ENCODE data around the gene FLT4.
"Not testable (repeated sequence)": the region's sequence is repeated elsewhere in the genome, so short reads cannot be mapped to it uniquely, and the experiment has no call there.

Gene FLT4

DNA sequence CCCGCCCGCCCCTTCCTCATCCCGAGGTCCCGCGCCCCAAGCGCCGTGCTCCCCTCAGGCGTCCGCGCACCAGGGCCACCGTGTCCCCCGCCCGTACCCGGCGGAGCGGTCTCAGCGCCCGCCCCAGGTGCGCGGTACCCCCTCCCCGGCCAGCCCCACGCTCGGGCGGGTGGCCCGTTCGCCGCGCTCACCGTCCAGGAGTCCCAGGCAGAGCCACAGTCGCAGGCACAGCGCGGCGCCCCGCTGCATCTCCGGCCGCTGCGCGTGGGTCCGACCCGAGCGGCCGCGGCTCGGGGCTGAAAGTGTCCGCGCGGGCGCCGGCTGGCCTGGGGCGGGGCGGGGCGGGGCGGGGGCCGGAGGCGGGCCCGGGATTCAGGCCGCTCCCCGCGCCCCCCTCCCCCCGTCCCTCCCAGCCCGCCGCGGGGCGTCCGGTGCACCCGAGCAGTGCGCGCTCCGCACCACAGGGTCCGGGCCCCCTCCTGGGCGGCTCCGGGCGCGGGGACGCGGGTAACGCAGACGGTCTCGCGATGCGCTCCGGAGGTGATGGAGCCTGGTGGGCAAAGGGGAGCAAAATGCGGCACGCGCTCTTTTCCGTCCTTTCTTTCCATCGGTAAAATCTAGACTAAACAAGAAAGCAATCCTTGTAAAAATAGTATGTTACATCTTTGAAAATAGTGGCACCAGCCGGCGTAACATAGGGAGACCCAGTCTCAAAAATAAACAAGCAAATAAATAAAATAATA is at the start of gene FLT4:
Gene FLT4, minus strand, starts transcription at position 304 of the 743 bp plus-strand sequence. Its CDS starts 55 bp downstream, at position 249.
- no peak for DNase-seq

DNA sequence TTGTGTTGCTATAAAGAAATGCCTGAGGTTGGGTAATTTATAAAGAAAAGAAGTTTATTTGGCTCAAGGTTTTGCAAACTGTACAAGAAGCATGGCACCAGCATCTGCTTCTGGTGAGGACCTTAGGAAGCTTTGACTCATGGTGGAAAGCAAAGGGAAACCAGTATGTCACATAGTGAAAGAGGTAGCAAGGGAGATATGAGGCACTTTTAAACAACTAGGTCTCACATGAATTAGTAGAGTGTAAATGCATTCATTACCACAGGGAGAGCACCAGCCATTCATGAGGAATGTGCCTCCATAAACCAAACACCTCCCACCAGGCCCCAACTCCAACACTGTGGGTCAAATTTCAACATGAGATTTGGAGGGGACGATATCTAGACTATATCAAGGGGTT is 49.6 kb upstream of the FLT4 start:
- DNase-seq, result no peak

GRCh38 chr5:180696116-180696515 is 46.7 kb upstream of the FLT4 start:
- DNase-seq, result no peak

GRCh38 chr5:180692429-180692828 is 43.0 kb upstream of the FLT4 start:
- DNase-seq, result no peak

GRCh38 chr5:180691046-180691445 is 41.6 kb upstream of the FLT4 start:
- DNase-seq, result no peak

DNA sequence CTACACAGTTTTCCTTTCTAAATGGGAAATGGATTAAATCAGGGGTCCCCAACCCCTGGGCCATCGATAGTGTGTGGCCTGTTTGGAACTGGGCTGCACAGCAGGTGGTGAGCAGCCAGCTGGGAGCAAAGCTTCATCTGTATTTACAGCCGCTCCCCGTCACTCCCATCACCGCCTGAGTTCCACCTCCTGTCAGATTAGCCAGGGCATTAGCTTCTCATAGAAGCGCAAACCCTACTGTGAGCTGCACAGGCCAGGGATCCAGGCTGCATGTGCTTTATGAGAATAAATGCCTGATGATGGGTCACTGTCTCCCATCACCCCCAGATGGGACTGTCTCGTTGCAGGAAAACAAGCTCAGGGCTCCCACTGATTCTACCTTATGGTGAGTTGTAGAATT is 41.2 kb upstream of the FLT4 start:
- no peak for DNase-seq

GRCh38 chr5:180689775-180690174 is 40.4 kb upstream of the FLT4 start:
- DNase-seq, result no peak

DNA sequence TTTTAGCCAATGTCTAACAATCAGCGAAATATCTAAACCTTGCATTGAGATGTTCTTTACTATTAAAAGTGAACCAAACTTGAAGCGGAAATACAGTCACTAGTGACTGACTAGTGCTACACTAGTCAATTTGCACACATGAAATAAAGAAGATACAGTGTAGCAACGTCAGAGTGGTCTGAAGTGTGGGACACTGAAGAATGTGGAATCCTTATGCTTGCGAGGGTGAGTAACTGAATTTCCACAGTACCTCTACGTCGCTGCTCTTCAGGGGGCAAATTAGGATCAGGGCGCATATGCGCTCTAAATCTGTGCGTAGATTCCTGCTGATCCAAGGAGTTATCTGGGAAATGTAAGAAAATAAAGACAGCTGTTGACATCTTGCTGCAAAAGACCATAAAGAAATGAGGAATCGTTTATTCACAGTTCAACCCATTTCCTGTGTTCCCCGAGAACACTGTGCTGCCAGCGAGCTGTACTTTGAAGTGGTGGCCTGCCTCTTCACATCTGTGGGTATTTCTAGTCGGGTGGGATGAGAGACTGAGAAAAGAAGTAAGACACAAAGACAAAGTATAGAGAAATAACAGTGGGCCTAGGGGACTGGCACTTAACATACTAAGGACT is 39.8 kb upstream of the FLT4 start:
- DNase-seq, result peak; percentile 61

DNA sequence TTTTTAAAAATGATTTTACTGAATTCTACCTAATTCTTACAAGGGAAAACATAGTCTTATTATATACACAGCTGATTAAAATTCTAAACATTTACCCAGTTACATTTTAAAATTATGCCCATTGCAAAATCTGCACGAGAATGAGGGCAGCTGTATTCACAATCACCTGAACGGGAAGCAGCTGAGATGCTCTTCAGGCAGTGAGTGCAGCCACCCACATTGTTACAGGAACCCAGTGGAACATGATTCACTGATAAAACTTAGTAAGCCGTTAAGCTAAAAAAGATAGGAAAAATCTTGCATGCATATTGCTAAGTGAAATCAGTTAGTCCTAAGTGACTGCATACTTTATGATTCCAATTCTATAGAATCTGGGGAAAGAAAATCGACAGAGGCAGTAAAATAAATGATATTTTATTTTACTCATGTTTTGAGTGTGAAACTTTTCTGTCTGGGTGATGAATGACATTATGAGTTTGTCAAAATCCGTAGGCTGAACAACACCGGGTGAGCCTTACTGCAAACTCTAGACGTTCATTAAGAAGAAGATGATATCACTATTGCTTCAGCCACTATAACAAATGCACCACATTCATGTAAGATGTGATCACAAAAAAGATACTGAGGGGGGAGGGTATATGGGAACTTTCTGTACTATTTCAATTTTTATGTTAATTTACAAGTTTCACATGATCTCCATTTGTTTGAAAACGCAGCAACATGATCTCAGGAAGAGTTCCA is 39.1 kb upstream of the FLT4 start:
- peak; percentile 41 for DNase-seq

DNA sequence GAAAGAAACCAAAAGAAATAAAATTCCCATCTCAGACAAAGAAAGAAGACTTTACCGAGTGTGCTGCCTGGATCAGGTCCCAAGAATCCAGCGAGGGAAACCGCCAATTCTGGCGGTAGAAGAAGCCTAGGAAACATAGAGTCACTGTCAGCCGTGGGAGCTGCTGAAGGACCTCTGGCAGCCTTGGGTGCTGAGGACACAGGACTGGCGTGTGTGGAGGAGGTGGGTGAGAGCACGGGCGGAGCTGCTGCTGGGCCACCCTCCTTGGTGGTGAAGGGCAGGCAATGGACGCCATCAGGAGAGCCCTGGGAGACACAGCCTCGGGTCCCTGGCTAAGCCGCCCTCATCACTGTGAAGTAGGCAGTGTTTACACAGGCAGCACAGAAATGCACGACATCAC is 37.4 kb upstream of the FLT4 start:
- DNase-seq, result not testable (repeated sequence)

GRCh38 chr5:180684623-180685161 is 35.3 kb upstream of the FLT4 start:
- DNase-seq, result no peak

GRCh38 chr5:180683220-180683922 is 34.0 kb upstream of the FLT4 start:
- DNase-seq, result no peak

- DNase-seq, result no peak
These were observed 33.2 kb upstream of the FLT4 start for GRCh38 chr5:180682560-180682959.

- DNase-seq, result not testable (repeated sequence)
These were observed 32.6 kb upstream of the FLT4 start for GRCh38 chr5:180682008-180682407.

DNA sequence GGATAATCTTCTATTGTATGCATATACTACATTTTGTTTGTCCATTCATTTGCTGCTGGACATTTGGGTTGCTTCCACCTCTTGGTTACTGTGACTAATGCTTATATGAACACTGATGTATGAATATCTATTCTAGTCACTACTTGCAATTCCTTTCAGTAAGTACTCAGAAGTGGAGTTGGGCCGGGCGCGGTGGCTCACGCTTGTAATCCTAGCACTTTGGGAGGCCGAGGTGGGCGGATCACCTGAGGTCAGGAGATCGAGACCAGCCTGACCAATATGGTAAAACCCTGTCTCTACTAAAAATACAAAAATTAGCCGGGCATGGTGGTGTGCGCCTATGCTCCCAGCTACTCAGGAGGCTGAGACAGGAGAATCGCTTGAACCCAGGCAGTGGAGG is 28.9 kb upstream of the FLT4 start:
- not testable (repeated sequence) for DNase-seq

DNA sequence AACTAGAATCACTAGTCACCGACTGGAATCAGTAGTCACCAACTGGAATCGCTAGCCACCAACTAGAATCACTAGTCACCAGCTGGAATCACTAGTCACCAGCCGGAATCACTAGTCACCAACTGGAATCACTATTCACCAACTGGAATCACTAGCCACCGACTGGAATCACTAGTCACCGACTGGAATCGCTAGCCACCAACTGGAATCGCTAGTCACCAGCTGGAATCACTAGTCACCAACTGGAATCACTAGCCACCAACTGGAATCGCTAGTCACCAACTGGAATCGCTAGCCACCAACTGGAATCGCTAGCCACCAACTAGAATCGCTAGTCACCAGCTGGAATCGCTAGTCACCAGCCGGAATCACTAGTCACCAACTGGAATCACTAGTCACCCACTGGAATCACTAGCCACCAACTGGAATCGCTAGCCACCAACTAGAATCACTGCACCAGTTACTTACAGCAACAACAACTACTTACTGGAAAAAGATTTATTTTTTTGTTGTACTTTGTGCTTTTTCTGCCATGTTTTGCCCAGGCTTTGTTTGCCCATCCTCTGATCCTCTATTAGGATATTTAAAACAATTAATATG is 25.7 kb upstream of the FLT4 start:
- DNase-seq, result no peak

- DNase-seq, result not testable (repeated sequence)
These were observed 24.7 kb upstream of the FLT4 start for GRCh38 chr5:180674090-180674475.

GRCh38 chr5:180673371-180674089 is 24.1 kb upstream of the FLT4 start:
- no peak for DNase-seq

GRCh38 chr5:180671958-180672524 is 22.6 kb upstream of the FLT4 start:
- DNase-seq, result not testable (repeated sequence)

- DNase-seq, result peak; percentile 72
These were observed 21.4 kb upstream of the FLT4 start for GRCh38 chr5:180670586-180671359.

DNA sequence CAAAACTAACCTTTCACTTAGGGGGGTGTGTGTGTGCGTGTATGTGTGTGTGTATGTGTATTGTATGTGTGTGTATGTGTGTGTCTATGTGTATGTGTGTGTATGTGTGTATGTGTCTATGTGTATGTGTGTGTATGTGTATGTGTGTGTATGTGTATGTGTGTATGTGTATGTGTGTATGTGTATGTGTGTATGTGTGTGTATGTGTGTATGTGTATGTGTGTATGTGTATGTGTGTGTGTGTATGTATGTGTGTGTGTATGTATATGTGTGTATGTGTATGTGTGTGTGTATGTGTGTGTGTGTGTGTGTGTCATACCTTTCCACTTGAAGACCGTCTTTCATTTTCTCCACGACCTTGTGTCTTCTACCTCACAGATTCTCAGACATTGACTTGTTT is 20.8 kb upstream of the FLT4 start:
- no peak for DNase-seq
